HepG2 (cell line): Measurements from ENCODE around the gene ELP5. TPM values are rescaled to one million over a fixed set of nuclear protein-coding genes. Genes with fewer than 3 reads are reported as not detected.

ENCODE experiments used
- ATRX ChIP-seq: sonication (generic); formaldehyde crosslinking; IDR thresholded peaks from 2 replicates; pipeline ENCODE4 v1.4.0; 2020; ENCODE audit warnings: missing genetic modification reagents, borderline replicate concordance
- FUBP1 ChIP-seq: sonication (generic); formaldehyde crosslinking; IDR thresholded peaks from 2 replicates; pipeline ENCODE4 v1.5.1; 2020; ENCODE audit warnings: missing genetic modification reagents, mild to moderate bottlenecking, borderline replicate concordance
- MED13 ChIP-seq: sonication (generic); formaldehyde crosslinking; IDR thresholded peaks from 2 replicates; pipeline ENCODE4 v1.5.0; 2020; ENCODE audit warnings: missing genetic modification reagents
- MYNN ChIP-seq: sonication (generic); formaldehyde crosslinking; IDR thresholded peaks from 2 replicates; pipeline ENCODE4 v1.4.0; 2020; ENCODE audit warnings: mild to moderate bottlenecking, low read depth, missing genetic modification reagents
- THYN1 ChIP-seq: sonication (generic); formaldehyde crosslinking; IDR thresholded peaks from 2 replicates; pipeline ENCODE4 v1.8.1; 2023; ENCODE audit warnings: low read depth, mild to moderate bottlenecking, moderate library complexity, missing genetic modification reagents, borderline replicate concordance
- TRIM24 ChIP-seq: sonication (generic); formaldehyde crosslinking; IDR thresholded peaks from 2 replicates; pipeline ENCODE4 v1.8.0; 2022; ENCODE audit warnings: mild to moderate bottlenecking, missing genetic modification reagents
- ZBTB10 ChIP-seq: sonication (generic); formaldehyde crosslinking; IDR thresholded peaks from 2 replicates; pipeline ENCODE4 v1.4.0; 2020; ENCODE audit warnings: missing genetic modification reagents, borderline replicate concordance
- ZFP62 ChIP-seq: sonication (generic); formaldehyde crosslinking; IDR thresholded peaks from 2 replicates; pipeline ENCODE4 v1.4.0; 2020; ENCODE audit warnings: missing genetic modification reagents
- ZHX2 ChIP-seq, 2 experiments: sonication (generic) in 1 of 2; formaldehyde crosslinking in 1 of 2; IDR thresholded peaks; 2 replicates each; pipeline versions ENCODE4 v1.6.1 to v1.9.0; 2014 to 2022; ENCODE audit warnings: antibody characterized with exemption in 1 of 2, borderline replicate concordance in 1 of 2, inconsistent platforms in 1 of 2, low read depth in 1 of 2, missing genetic modification reagents in 1 of 2
- ZNF180 ChIP-seq: sonication (generic); formaldehyde crosslinking; IDR thresholded peaks from 2 replicates; pipeline ENCODE4 v1.4.0; 2020; ENCODE audit warnings: low read depth, missing genetic modification reagents, borderline replicate concordance
- ZNF331 ChIP-seq: sonication (generic); formaldehyde crosslinking; IDR thresholded peaks from 2 replicates; pipeline ENCODE4 v1.4.0; 2020; ENCODE audit warnings: missing genetic modification reagents
- ZNF446 ChIP-seq: sonication (generic); formaldehyde crosslinking; IDR thresholded peaks from 2 replicates; pipeline ENCODE4 v1.5.0; 2020; ENCODE audit warnings: mild to moderate bottlenecking, missing genetic modification reagents
- ZSCAN25 ChIP-seq: sonication (generic); formaldehyde crosslinking; IDR thresholded peaks from 2 replicates; pipeline ENCODE4 v1.8.0; 2022; ENCODE audit warnings: mild to moderate bottlenecking, missing genetic modification reagents
- polyA plus RNA-seq, 8 experiments: library from polyadenylated mRNA; depleted of rRNA in 3 of 8; stranded (reverse) in 7 of 8; unstranded in 1 of 8; fragments of >200 nt; fragmentation: Illumina TruSeq in 4 of 8; extraction: Trizol in 4 of 8; gene quantifications; 2 replicates each; pipeline versions ENCODE4 v1.2.1 to v1.2.3, GENCODE V29; 2011 to 2016; ENCODE audit warnings: low read depth in 4 of 8, missing spikeins in 1 of 8, mixed read lengths in 1 of 8; ENCODE audit not compliant: insufficient read depth in 1 of 8
- total RNA-seq, 5 experiments: library from RNA; depleted of rRNA; stranded (reverse); fragments of >200 nt; fragmentation: Illumina TruSeq; extraction: Trizol; gene quantifications; 2 replicates each; pipeline ENCODE4 v1.2.3, GENCODE V29; 2016; ENCODE audit warnings: low read depth in 1 of 5

Gene ELP5
- total and polyA plus RNA-seq, 2 of the 13 experiments (the other 11 are each of a cell fraction or from before 2014, with no cell fraction given): 67.6 to 69.8 TPM

- TF ChIP-seq THYN1 (CRISPR knock-in tag) (no peak), ZHX2 (IDR thresholded peaks at IDR 0.05; ENCODE audit: low read depth) (no peak), ZHX2 (CRISPR knock-in tag; IDR thresholded peaks at IDR 0.05; ENCODE audit: borderline replicate concordance) (no peak), ZBTB10 (CRISPR knock-in tag) (no peak), MYNN (CRISPR knock-in tag) (no peak), ZSCAN25 (no peak), ZNF180 (no peak), TRIM24 (no peak), MED13 (no peak), ZFP62 (CRISPR knock-in tag) (no peak), FUBP1 (CRISPR knock-in tag) (0 out of 2 replicates have a peak, but pooled peaks have one; percentile 65), ZNF446 (CRISPR knock-in tag) (no peak), ATRX (CRISPR knock-in tag) (no peak), ZNF331 (no peak)
Observed at GRCh38 chr17:7221278-7222092, 30.5 kb upstream of the ELP5 start (continued).
